SU-DHL-6 (cell line): ENCODE results near the gene CIT.
A peak's percentile ranks its signal among the peaks of the same experiment; 100 is the strongest.

Source experiments
- H2AFZ ChIP-seq: fragments of 200-600 bp; sonication (generic); 2 replicates; pipeline ENCODE4 v1.6.1; 2014; ENCODE audit warnings: low read depth, mild to moderate bottlenecking, moderate library complexity, mixed read lengths, antibody characterized with exemption, low read length; ENCODE audit not compliant: severe bottlenecking
- H3F3A ChIP-seq: fragments of 200-600 bp; shearing (Covaris generic); 2 replicates; pipeline ENCODE4 v1.6.0; 2016; ENCODE audit warnings: antibody characterized with exemption, mild to moderate bottlenecking; ENCODE audit not compliant: insufficient read depth
- H3K27ac ChIP-seq: fragments of 200-600 bp; sonication (generic); 2 replicates; pipeline ENCODE4 v1.5.1; 2016; ENCODE audit warnings: low read depth, mild to moderate bottlenecking, low read length, moderate library complexity, mixed read lengths
- H3K27me3 ChIP-seq: fragments of 200-600 bp; sonication (generic), shearing (Covaris generic); 2 replicates; pipeline ENCODE4 v1.6.0; 2014; ENCODE audit warnings: mild to moderate bottlenecking, low read length
- H3K36me3 ChIP-seq: fragments of 200-600 bp; sonication (generic); 2 replicates; pipeline ENCODE4 v1.6.1; 2014; ENCODE audit warnings: mild to moderate bottlenecking, low read length, mixed read lengths
- H3K4me2 ChIP-seq: fragments of 300-600, 200-600 bp; shearing (Covaris generic), sonication (generic); 2 replicates; pipeline ENCODE4 v1.6.0; 2014; ENCODE audit warnings: low read length, low read depth, mild to moderate bottlenecking; ENCODE audit not compliant: poor library complexity, severe bottlenecking
- H3K4me3 ChIP-seq: fragments of 200-600 bp; sonication (generic); 2 replicates; pipeline ENCODE4 v1.5.1; 2014; ENCODE audit warnings: antibody characterized with exemption, low read length, mild to moderate bottlenecking, mixed read lengths; ENCODE audit not compliant: insufficient read depth, poor library complexity, severe bottlenecking
- H3K79me2 ChIP-seq: fragments of 200-600 bp; sonication (generic); 2 replicates; pipeline ENCODE4 v1.6.1; 2014; ENCODE audit warnings: mild to moderate bottlenecking, low read length, moderate library complexity; ENCODE audit not compliant: insufficient read depth
- H3K9ac ChIP-seq: fragments of 200-600 bp; sonication (generic); 2 replicates; pipeline ENCODE4 v1.7.0; 2014; ENCODE audit warnings: mild to moderate bottlenecking, low read length
- H3K9me2 ChIP-seq: fragments of 200-600 bp; sonication (generic); replicated peaks from 2 replicates; pipeline ENCODE4 v1.6.1; 2014; ENCODE audit warnings: low read length; ENCODE audit not compliant: insufficient read depth
- H3K9me3 ChIP-seq: fragments of 200-600 bp; sonication (generic); 2 replicates; pipeline ENCODE4 v1.6.1; 2014; ENCODE audit warnings: low read length, mixed read lengths; ENCODE audit not compliant: insufficient read depth
- H4K20me1 ChIP-seq: fragments of 200-600 bp; sonication (generic); 2 replicates; pipeline ENCODE4 v1.6.1; 2014; ENCODE audit warnings: low read depth, mild to moderate bottlenecking, antibody characterized with exemption, low read length, moderate library complexity, mixed read lengths
- EZH2phosphoT487 ChIP-seq: fragments of 200-600 bp; sonication (generic), shearing (Covaris generic); conservative IDR thresholded peaks from 2 replicates; pipeline ENCODE4 v1.6.1; 2018; ENCODE audit warnings: mild to moderate bottlenecking, antibody characterized with exemption, low read length, moderate library complexity, mixed read lengths
- TF ChIP-seq, protein P1 (sequence below): fragments of 200-600 bp; sonication (generic); IDR thresholded peaks from one replicate; pipeline ENCODE4 v1.5.1; 2017; ENCODE audit warnings: antibody characterized with exemption, mild to moderate bottlenecking, low read length, moderate library complexity; ENCODE audit not compliant: insufficient read depth, poor library complexity, severe bottlenecking

Gene CIT

GRCh38 chr12:119781804-119782203 lies 95.3 kb downstream of the CIT start:
- Histone ChIP-seq H3K9me3 (no peaks in the 10 kb centered on the region), H3K4me3 (no peak overlapping the region), H3K27ac (peak overlapping the region; percentile 46; the same call in 1 of the 2 replicates), H3K4me2 (peak overlapping the region; percentile 30), H3K36me3 (no peaks in the 10 kb centered on the region), H3K9ac (peak overlapping the region; percentile 5; the same call in 1 of the 2 replicates), H2AFZ (peak overlapping the region; percentile 19), H3K9me2 (no peaks in the 10 kb centered on the region), H3K27me3 (no peaks in the 10 kb centered on the region), H4K20me1 (no peaks in the 10 kb centered on the region), H3F3A (peaks cover 4% of the 10 kb centered on the region; the same call in 1 of the 2 replicates), H3K79me2 (no peaks in the 10 kb centered on the region)
- TF ChIP-seq, protein P1, sequence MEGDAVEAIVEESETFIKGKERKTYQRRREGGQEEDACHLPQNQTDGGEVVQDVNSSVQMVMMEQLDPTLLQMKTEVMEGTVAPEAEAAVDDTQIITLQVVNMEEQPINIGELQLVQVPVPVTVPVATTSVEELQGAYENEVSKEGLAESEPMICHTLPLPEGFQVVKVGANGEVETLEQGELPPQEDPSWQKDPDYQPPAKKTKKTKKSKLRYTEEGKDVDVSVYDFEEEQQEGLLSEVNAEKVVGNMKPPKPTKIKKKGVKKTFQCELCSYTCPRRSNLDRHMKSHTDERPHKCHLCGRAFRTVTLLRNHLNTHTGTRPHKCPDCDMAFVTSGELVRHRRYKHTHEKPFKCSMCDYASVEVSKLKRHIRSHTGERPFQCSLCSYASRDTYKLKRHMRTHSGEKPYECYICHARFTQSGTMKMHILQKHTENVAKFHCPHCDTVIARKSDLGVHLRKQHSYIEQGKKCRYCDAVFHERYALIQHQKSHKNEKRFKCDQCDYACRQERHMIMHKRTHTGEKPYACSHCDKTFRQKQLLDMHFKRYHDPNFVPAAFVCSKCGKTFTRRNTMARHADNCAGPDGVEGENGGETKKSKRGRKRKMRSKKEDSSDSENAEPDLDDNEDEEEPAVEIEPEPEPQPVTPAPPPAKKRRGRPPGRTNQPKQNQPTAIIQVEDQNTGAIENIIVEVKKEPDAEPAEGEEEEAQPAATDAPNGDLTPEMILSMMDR: no peak
- TF ChIP-seq EZH2phosphoT487: no peak

DNA sequence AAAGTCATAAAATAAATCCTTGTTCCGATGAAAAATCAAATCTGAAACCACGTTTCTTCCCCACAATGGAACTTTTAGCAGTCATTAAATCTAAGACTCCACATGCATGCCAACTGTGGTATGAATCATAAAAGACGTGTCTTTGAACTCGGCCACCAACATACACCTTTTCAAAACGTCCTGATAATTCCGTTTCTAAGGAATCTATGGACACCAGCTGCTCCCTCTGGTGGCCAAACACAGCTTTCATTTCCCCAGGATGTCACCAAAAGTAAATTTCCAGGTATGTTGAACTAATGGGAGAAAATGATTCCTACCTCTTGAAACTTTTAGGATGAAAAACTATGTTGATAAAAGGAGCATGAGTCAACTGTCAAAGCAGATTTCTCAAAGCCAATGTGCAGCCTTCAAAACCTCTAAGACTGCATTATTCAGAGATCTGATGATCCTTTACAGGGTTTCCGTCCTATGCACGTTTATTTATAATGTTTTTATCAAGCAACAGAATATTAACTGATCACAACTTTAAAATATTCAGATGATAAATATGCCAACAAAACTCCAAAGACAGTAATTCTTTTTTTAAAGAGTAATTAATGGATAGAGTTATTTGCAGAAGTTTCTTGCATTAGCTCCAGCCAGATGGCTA lies 96.2 kb downstream of the CIT start:
- Histone ChIP-seq H3K9me2 (no peaks in the 10 kb centered on the region), H3K9me3 (no peaks in the 10 kb centered on the region), H3F3A (peaks cover 4% of the 10 kb centered on the region; the same call in 1 of the 2 replicates), H3K9ac (no peak overlapping the region), H3K79me2 (no peaks in the 10 kb centered on the region), H3K27me3 (no peaks in the 10 kb centered on the region), H3K36me3 (no peaks in the 10 kb centered on the region), H3K4me2 (peak overlapping the region; percentile 30), H2AFZ (no peak overlapping the region), H4K20me1 (no peaks in the 10 kb centered on the region), H3K4me3 (no peak overlapping the region), H3K27ac (peak overlapping the region; percentile 46; the same call in 1 of the 2 replicates)
- TF ChIP-seq EZH2phosphoT487: no peak
- TF ChIP-seq, protein P1: peak; percentile 51

- no peaks in the 10 kb centered on the region for H3F3A ChIP-seq
- H3K9me2 ChIP-seq: no peaks in the 10 kb centered on the region
- no peak overlapping the region for H3K4me3 ChIP-seq
- H3K27me3 ChIP-seq: no peaks in the 10 kb centered on the region
- peaks cover 4% of the 10 kb centered on the region; the same call in 1 of the 2 replicates for H3K36me3 ChIP-seq
- H2AFZ ChIP-seq: no peak overlapping the region
- TF ChIP-seq, protein P1: no peak
- no peak for TF ChIP-seq EZH2phosphoT487
- no peaks in the 10 kb centered on the region for H3K9me3 ChIP-seq
- no peak overlapping the region for H3K9ac ChIP-seq
- H3K27ac ChIP-seq: no peak overlapping the region
- no peaks in the 10 kb centered on the region for H4K20me1 ChIP-seq
- no peak overlapping the region for H3K4me2 ChIP-seq
- no peaks in the 10 kb centered on the region for H3K79me2 ChIP-seq
Measured at GRCh38 chr12:119775246-119775895, 101.7 kb downstream of the CIT start.
